ENCODE data around the gene SORBS2.

- no peak for TF ChIP-seq ARNTL (CRISPR knock-in tag; IDR thresholded peaks at IDR 0.05; ENCODE audit: borderline replicate concordance, low read depth)
- TF ChIP-seq PATZ1 (CRISPR knock-in tag; IDR thresholded peaks at IDR 0.05; ENCODE audit: borderline replicate concordance): no peak
- no peak for TF ChIP-seq TOX (CRISPR knock-in tag; IDR thresholded peaks at IDR 0.05; ENCODE audit: borderline replicate concordance)
- TF ChIP-seq ZFP3 (CRISPR knock-in tag; IDR thresholded peaks at IDR 0.05): no peak
- TF ChIP-seq ZNF565 (CRISPR knock-in tag; conservative IDR thresholded peaks at IDR 0.05; ENCODE audit: low read depth): no peak
Observed at GRCh38 chr4:185838104-185838452, 26.1 kb upstream of the SORBS2 start.

All from SK-N-SH treated with all-trans-retinoic acid at 6 μM for 48 hours (cell line).